NCI-H524 treated with DMSO at 0.1 percent for 48 hours (cell line): ENCODE data around the gene MGAT3.

Experiments
- DNase-seq: peaks from one replicate; lab custom pipeline; 2025; lab: John Stamatoyannopoulos, UW

Gene MGAT3

DNA sequence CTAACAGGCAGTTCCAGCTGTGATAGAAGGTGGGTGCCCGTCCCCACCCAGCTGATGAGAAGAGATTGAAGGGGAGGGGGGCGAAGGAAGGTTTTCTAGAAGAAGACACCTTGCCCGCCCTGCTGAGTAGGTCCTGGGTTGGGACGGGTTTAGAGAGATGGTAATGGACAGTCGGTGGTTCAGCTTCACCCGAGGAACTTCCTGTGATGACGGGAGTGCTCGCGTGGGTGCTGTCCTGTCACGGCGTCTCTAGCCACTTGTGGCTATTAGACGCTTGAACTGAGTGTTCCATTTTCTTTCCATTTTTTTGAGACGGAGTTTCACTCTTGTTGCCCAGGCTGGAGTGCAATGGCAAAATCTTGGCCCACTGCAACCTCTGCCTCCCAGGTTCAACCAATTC is 27.6 kb upstream of the MGAT3 start:
- DNase-seq = no peak

DNA sequence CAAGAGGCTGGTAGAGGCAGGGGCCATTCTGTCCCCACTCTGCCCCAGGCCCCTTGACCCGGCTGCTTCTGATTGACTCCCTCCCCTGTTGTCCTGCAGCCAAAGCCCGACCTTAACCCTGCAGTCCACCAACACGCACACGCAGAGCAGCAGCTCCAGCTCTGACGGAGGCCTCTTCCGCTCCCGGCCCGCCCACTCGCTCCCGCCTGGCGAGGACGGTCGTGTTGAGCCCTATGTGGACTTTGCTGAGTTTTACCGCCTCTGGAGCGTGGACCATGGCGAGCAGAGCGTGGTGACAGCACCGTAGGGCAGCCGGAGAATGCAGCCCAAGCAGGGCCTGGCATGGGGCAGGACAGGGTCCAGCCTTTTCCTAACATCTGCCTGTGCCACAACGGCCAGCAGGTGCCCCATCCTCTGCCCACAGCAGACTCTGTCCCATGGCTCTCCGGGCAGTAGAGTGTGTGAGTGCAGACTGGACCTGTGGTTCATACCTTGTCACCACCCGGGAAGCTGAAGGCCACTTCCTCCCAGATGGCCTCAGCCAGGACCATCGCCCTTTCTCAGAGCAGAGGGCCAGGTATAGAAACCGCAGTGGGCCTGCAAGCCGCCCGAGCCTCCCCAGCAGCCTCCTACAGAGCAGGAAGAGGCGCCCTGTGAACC is 26.8 kb upstream of the MGAT3 start:
- no peak for DNase-seq

DNA sequence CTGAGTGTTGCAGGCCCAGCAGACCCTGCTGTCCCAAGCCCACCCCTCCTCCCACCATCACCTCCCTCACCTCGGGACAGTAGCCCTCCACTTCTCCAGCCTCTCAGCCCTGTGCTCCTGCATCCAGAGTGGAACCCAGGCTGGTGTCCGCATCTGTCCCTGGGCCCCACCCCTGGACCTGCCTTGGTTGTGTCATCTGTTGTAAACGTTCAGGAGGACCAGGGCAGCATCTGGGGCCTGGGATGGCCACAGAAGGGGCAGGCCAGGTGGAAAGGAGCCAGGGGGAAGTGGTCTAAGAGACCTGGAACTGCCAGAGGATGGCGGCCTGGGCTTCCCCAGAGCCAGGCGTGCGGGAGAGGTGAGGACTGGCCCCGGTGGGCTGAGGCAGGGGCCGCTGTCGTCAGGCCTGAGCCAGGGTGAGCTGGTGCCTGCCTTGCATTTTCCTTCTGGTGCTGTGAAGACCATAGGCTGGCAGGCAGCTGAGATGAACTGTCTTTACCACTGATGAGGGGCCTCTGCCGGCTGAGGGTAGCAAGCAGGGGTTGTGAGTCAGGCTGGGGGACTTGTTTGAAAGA is 26.1 kb upstream of the MGAT3 start:
- no peak for DNase-seq

DNA sequence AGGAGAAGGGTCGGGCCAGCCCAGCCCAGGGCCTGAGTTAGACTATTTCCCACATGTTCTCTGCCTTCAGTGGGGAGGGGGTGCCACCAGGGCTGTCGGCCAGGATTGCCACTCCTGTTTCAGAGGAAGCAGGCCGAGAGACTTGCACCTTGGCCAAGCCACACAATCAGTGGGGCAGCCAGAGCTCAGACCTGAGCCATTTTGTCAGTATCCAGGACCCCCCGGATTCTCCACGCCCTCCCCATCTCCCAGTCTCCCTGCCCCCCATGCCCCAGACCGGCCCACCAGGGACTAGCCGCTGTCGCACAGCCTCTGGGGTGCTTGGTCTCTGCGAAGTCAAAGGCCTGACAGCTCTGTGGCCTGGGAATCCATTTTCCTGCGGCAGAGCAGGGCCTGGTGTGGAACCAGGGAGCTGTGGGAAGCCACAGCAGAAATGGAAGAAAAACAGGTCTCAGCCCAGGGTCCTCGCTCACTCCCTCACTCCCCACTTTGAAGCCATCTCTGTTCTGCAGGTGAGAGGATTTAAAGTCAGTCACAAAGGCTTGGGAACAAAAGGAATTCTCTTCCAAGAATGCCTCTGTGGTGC is 25.5 kb upstream of the MGAT3 start:
- no peak for DNase-seq

DNA sequence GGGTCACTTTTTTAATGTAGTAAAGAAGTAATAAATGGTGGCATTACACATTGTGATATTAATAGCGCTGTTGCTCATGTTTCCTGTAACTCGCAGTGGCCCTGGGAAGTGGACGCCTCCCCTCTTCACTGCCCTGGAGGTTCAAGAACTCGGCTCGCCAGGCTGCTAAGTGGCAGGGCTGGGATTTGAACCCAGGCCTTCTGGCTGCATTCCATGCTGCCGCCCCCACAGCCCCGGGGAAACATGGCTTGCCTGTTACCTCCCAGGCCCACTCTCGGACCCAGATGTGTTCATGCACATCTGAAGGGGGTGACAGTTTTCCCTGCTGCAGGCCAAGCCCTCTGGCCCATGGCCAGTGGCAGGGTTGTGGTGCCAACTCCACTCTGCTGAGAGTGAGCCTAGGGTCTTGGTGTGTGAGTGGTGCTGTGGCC is 25.0 kb upstream of the MGAT3 start:
- no peak for DNase-seq

DNA sequence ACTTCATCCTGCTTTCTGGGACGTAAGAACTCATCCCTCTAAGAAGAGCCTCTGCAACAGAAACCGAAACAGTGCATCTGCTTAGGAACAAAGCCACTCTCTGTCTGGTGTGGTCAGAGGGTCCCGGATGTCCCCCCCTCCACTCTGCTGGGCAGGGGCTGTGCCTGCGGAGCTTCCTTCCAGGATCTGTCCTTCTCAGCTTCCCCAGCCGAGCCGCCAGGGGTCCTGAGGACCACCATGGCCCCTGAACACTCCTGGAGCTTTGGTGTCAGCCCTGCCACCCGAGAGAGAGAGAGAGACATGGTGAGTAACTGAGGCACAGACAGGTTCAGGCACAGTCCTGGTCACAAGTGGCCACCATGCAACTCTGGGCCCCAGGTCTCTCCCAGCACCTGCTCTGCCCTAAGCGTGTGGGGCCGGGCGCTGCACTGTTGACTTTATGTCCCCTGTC is 24.4 kb upstream of the MGAT3 start:
- no peak for DNase-seq

DNA sequence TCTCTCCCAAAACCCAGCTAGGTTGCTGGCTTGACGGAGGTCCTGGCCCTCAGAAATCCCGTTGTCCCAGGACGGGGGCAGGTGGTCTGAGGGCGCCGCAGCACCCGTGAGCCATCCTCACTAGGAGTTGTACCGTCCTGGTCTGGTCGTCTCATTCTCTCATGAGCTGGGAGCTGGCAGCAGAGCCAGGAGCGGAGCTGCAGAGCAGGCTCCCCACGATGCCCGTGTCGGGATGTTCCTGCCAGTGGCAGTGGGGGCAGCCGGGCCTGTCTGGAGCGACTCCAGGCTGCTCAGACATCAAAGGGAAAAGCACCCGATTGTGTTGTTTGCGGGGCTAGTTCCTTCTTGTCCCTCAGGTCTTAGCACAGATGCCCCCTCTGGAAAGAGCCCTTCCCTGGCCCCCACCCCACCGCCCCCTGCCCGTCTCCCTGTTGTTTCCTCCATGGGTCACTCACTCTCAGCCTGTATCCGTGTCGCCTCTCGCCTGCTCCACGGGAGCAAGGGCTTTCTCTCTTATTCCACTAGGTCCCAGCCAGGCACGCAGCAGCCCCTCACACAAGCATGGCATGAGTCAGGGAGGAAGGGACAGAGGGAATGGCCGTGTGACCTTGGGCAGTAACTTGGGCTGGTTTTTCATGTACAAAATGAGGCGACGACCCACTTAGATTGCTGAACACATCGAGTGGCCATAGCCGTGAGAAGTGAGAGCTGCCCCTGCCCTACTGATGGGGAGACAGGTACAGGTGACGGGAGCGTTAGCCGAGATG is 23.2 kb upstream of the MGAT3 start:
- DNase-seq = no peak

DNA sequence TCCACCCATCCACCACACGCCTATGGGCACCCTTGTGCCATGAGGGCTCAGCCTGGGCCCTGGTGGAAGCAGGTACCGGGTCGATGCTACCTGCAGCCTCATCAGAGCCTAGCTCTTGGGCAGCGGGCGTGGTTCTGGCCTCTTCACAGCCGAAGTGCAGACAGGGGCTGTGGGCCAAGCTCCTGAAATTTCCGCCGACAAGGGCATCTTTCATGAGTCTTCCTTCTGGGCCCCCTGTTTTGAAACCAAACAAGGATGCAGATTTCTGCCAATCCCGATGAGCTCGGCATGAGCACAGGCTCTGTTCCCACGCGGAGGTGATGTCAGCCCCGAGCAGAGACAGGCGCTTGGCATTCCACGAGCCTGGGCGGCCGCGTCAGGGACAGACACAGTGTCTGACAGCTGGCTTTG is 22.6 kb upstream of the MGAT3 start:
- no peak for DNase-seq

DNA sequence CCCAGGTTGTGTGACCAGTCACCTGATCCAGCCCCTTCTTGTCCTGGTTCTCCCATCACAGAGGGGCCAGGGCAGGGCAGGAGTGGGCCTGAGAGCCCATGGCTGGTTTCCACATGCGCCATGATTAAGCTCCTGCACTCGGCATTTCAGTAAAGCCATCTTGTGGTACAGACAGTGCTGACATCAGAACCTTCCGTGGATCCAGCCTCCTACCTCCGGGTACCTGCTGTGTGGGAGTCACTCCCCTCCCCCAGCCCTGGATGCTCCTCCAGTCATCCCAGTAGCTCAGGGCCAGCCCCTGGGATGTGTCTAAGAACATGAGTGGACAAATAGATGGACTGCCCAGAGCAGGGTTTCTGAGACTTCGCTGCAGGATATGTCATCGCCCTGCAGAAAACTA is 22.1 kb upstream of the MGAT3 start:
- no peak for DNase-seq

DNA sequence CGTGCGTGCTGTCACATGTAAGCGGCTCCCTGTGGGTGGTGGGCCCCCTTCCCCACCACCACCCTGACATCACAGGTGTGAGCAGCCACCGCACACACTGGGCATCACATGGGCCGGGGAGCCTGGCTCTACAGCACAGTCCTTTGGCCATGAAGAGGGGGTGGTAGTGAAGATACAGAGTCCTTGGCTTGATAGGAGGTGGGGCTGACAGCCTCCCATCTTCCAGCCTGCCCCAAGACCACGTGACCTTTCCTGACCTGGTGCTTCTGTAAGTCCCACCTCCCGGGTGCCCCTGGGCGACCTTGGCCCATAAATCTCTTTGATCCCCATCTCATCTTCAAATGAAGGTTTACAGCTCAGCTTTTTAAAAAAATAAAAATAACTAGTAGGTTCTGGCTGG is 21.2 kb upstream of the MGAT3 start:
- DNase-seq = no peak

DNA sequence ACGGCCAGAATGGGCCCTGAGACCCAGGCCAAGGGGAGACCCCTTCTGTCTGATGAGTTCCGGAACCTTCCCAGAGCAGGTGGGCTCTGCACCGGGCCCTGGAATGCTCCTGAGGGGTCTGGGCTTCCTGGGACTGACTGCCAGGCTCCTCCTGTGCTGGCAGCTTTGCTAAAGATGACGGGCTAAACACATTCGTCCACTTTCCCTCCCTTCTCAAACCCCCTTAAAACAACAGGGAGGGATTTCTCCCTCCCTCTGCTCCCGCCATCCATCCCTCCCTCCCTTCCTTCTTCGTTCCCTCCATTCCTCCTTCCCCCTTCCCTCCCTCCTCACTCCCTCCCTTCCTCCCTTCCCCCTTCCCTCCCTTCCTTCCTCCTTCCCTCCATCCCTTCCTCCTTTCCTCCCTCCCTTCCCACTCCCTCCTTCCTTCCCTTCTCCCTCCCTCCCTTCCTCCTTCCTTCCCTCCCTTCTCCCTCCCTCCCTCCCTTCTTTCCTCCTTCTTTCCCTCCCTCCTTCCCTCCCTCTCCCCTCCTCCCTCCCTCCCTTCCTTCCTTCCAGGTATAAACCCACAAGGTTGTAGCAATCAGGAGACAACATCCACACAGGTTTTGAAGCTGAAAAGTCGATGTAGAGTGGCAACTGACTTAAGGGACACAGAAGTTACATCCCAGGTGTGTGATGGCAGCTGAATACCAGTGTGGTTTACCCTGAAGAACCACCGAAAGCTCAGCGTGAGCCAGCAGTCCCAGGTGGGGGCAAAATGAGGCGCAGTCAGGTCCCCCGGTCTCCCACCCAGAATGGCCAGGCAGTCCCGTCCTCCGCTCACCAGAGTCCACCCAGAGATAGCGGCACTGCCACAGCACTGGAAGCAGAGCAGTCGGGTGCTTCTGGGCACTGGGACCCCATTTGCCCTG is 18.8 kb upstream of the MGAT3 start:
- DNase-seq = no peak

DNA sequence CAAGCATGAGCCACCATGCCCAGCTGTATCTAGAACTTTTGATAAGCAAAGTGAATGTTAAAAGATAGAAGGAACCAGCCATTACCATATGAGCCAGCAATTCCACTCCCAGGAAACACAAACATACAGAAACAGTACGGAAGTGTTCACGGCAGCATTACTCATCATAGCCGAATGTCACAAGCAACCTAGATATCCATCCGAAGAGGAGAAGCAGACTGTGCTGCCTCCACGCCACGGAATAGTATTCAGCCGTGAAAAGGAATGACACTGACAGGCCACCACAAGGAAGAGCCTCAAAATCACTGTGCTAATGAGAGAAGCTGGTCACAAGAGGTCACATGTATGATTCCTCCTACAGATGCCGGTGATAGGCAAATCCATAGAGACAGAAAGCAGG is 17.6 kb upstream of the MGAT3 start:
- no peak for DNase-seq

DNA sequence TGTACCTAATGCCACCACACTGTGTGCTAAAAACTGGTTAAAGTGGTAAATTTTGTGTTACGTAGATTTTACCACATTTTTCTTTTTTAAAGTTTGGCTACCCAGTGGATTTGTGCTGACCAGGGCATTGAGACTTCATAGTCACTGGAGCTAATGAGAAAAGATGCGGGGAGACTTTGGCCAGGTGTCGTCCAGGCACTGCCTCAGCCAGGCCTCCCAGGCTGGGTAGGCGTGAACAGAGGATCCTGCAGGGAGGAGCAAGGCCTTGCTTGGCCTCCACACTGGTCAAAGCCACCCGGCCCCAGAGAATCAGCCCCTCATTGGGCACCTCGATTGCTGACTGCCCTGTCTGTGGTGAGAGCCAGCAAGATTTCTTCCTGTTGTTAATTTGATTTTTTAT is 13.4 kb upstream of the MGAT3 start:
- DNase-seq = no peak

DNA sequence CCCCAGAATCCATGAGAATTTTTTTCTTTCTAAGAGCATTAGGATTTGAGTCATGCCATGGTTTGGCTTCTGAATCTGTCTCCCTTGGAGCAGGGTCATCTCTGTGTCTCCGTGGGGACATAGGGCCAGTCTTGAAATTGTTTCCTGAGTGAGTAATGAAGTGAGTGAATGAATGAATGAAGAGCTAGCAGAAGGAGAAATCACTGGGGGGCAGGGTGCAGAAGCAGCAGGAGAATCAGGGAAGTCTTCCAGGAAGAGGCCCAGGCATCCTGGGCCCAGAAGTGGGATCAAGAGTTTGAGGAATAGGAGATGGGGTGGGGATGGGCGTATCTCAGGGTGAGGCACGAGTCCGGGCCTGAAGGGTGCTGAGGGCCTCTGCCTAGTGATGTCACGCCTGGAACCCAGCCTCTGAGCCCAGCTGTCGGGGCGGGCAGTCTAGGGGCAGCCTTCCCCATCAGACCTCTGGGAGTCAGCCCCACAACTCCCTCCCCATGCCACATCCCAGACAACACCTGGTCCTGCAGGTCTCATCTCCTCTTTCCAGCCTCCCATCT is 12.5 kb upstream of the MGAT3 start:
- DNase-seq = no peak

DNA sequence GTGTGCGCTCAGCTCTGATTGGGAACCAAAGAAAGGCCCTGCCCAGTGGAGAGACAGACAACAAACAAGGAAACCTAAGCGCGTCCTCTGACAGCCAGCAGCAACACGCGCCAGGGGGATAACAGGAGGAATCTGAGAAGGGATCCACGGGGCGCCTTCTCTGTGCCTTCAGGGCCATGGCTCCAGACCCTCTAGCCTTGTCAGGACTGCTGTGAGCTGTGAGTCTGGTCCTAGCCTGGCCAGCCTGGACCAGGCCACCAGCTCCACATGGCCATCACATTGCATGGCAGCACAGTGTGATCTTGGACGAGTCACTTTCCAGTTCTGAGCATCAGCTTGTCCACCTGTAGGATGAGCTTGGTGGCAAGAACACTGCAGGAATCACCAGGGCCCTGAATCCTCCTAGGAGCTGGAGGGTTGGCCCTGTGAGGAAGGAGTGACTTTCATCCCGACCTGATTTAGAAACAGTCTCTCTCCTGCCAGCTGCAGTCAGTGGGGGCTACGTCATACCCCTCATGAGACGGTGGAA is 11.8 kb upstream of the MGAT3 start:
- DNase-seq = no peak

DNA sequence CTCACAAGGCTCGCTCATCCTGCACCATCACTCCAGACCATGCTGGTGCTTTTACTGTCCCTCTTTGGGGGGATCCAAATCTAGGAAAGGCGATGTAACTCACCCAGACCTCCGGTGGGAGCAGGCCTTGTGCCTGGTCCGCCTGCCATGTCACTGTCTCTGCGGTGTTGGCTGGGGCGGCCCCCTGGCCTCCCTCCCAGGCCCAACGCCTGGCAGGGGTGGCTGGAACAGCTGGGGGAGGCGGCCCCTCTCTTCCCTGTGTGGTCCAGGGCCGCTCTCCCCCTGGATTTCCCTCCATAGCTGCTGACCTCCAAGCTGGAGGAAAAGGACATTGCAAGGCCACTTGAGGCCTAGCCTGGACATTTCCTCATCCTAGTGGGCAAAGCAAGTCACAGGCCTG is 11.1 kb upstream of the MGAT3 start:
- no peak for DNase-seq

DNA sequence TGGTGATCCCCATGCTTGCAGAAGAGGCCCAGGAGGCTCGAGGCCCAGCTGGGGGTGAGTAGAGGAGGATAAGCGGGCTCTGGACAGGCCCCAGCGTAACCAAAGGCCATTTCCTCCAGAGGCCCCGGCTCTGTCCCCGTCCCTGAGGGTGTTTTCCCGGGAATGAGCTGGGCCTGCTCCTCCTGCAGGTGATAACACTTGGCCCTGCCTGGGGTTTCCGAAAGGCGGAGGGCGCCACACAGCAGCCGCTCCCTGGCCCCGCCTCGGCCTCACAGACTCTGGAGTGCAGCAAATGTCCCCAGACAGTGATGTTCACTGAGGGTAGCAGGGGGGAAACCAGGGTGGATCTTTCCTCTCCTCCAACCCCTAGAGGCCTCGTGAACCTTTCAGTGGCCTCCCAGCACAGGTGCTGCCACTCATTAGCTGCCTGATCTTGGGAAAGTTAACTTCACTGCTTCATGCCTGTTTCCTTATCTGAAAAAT is 10.5 kb upstream of the MGAT3 start:
- no peak for DNase-seq

DNA sequence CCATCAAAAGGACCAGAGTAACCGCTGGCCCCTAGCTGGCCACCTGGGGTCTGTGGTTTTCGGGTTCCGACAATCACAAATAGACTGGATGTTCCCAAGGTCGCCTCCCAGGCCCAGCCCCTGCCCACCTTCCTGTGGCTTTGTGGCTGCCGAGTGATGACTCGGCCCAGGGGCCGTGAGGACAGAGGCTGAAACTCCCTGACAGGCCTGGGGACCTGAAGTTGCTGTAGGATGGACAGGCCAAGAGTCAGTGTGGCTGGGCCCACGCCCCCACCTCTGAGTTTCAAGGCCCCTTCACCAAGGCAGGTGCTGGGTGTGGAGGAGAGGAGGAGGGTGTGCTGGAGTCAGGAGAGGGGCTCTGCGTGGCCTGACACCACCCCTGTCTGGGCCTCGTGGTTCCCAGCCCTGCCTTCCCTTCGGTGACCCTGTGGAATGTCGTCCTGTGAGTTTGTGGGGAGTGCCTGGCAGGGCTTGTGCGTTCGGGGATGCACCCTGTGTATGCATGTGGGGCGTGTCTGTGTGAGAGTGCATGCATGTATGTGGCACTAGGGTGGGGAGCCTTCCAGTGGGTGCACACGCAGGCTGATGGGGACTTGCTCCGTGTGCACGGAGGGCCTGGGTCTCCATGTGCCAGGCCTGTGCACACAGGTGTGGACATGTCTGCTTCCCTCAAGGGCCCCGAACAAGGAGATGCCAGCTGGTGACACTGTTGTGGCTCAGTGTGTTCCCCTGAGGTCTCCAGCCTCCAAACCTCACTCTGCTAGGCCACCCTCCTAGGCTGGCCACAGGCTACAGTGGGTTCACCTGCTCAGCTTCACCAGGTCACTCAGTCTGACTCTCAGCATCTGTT is 8.4 kb upstream of the MGAT3 start:
- DNase-seq = no peak

DNA sequence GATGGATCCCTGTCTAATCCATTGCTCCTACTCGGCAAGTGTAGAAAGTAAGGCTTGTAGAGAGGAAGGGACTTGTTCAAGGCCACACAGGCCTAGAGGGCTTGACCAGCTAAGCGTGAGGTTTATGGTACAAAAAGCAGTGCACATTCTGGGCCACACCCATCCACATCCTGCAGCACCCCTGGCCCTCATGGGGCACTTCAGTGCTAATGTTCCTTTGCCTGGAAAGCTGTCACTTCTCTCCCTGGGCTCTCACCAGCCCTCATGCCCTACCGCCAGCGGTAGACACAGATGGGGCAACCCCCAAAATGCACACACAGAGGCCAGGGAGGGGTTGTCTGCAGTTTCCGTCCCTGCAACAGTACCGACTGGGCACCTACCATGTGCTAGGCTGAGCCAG is 7.1 kb upstream of the MGAT3 start:
- DNase-seq = no peak

DNA sequence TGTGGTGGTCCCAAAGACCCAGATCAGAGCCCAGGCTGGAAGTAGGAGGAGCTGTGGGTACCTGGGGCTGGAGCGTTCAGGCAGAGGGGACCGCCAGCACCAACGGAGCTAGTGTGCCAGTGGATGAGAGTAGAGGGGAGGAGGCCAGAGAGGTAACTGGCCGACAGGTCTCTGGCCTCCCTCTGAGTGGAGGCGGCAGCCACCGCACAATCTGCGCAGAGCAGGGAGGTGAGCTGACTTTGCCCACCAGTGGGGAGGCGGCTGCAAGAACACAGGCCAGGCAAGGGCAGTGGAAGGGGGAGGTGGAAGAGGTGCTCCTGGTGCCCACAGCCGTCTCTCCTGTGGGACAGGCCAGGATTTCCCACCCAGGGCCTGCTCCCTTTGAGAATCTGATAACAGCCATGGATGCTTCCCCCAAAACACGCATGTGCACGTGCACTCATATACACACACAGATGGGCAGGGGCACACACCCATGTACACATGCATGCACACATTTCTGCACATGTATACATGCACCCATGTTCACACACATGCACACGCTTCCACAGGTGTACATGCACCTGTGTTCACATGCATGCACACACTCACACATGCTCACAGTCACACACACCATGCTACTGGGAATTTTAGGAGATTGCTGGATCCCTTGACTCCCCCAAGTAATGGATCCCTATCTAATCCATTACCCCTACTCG is 6.4 kb upstream of the MGAT3 start:
- DNase-seq = no peak
